ENCODE measurements around the gene OR8D2. TPM values are rescaled to one million over a fixed set of nuclear protein-coding genes. Genes with fewer than 3 reads are reported as not detected.
A peak's percentile ranks its signal among the peaks of the same experiment; 100 is the strongest.

Gene OR8D2
- total and polyA plus RNA-seq, 2 donors (not counting 3 experiments of a cell fraction or from before 2014, with no cell fraction given): not detected

- no peak for TF ChIP-seq MAX (IDR thresholded peaks at IDR 0.05; ENCODE audit: insufficient read depth, insufficient read length)
- no peak for TF ChIP-seq POLR2A (IDR thresholded peaks at IDR 0.05; ENCODE audit: low read depth, low read length)
- TF ChIP-seq FOS (IDR thresholded peaks at IDR 0.05; ENCODE audit: borderline replicate concordance, insufficient read depth, low read length): no peak
- TF ChIP-seq CTCF (IDR thresholded peaks at IDR 0.05; ENCODE audit: extremely low read depth in 1 of 2, insufficient read depth in 1 of 2, low read depth in 1 of 2, low read length in 2 of 2): no peak
- TF ChIP-seq EZH2 (IDR thresholded peaks at IDR 0.05; ENCODE audit: borderline replicate concordance, low read depth, low read length, severe bottlenecking): no peak
- TF ChIP-seq GATA2 (IDR thresholded peaks at IDR 0.05; ENCODE audit: insufficient read depth, insufficient read length, low read depth, low read length): no peak
- no peak for TF ChIP-seq POLR2AphosphoS5 (IDR thresholded peaks at IDR 0.05; ENCODE audit: insufficient read depth, low read depth, low read length)
- TF ChIP-seq MYC (IDR thresholded peaks at IDR 0.05; ENCODE audit: low read depth, low read length): no peak
- TF ChIP-seq JUN (IDR thresholded peaks at IDR 0.05; ENCODE audit: borderline replicate concordance, insufficient read depth, insufficient read length, low read depth): no peak
- H2AFZ ChIP-seq (ENCODE audit: low read depth, low read length): no peak overlapping the region
- no peaks in the 10 kb centered on the region for H3K27me3 ChIP-seq (ENCODE audit: control insufficient read depth in 2 of 2, insufficient read depth in 2 of 2, low read length in 2 of 2)
- POLR2A ChIA-PET: no interaction called here
- H3K4me1 ChIP-seq (ENCODE audit: control insufficient read depth, extremely low read depth, insufficient read depth, low read length): peaks cover 15% of the 10 kb centered on the region
- H3K79me2 ChIP-seq (ENCODE audit: control insufficient read depth, insufficient read depth, low read length): no peaks in the 10 kb centered on the region
- peak overlapping the region; percentile 26 for H3K27ac ChIP-seq (ENCODE audit: insufficient read depth, low read depth, low read length)
- H3K9me3 ChIP-seq (replicated peaks; ENCODE audit: control insufficient read depth, insufficient read depth, low read length): no peaks in the 10 kb centered on the region
- no peak overlapping the region for H3K9ac ChIP-seq (replicated peaks; ENCODE audit: extremely low read depth, insufficient read depth, low read length)
- CTCF ChIA-PET: interaction anchor here (1.0 to 1.4 kb wide), 3 partner anchors 163 to 208 kb away, joined by 3 to 16 read pairs (median 3); no protein-coding TSS in a partner anchor
- no peaks in the 10 kb centered on the region for H3K9me1 ChIP-seq (replicated peaks; ENCODE audit: control insufficient read depth, extremely low read depth, insufficient read depth, low read length)
- dilution Hi-C loops (cut with MboI; ENCODE audit: extremely low pct_ligation_motif_present, low sequenced_read_pairs) (no loop called here), intact Hi-C loops (cut with micrococcal nuclease) (loop anchor here (2.0 kb wide), 1 partner anchor 206 kb away; no protein-coding TSS in a partner anchor)
- no peak for DNase-seq (ENCODE audit: low read depth, low spot score)
- no peak overlapping the region for H3K4me3 ChIP-seq (replicated peaks in 1 of 3; ENCODE audit: insufficient read depth in 1 of 3, low read depth in 1 of 3, low read length in 3 of 3)
- BruUV-seq (replicated peaks): no TSS peak
- no peaks in the 10 kb centered on the region for H4K20me1 ChIP-seq (replicated peaks; ENCODE audit: control insufficient read depth, extremely low read depth, insufficient read depth, low read length)
- H3K4me2 ChIP-seq (ENCODE audit: insufficient read depth, low read length): no peak overlapping the region
- no peak for FAIRE-seq
- H3K36me3 ChIP-seq (ENCODE audit: control insufficient read depth in 2 of 2, extremely low read depth in 1 of 2, insufficient read depth in 2 of 2, low read length in 2 of 2): no peaks in the 10 kb centered on the region
Measured at GRCh38 chr11:124277207-124277606, 42.8 kb downstream of the OR8D2 start.

All from endothelial cell of umbilical vein (primary cell).